Measurements from ENCODE around the gene CRACDL.

CRACDL gene

GRCh38 chr2:98775146-98775986 is 160.7 kb downstream of the CRACDL start:
- DNase-seq (ENCODE audit: low spot score) = no peak
- H3K4me3 ChIP-seq = peak overlapping the region; percentile 32
- TF ChIP-seq CTCF (IDR thresholded peaks at IDR 0.05) = no peak
- H3K27ac ChIP-seq = peak overlapping the region in 1 of 2 donors; percentile 18

GRCh38 chr2:98773907-98774306 is 162.1 kb downstream of the CRACDL start:
- DNase-seq (ENCODE audit: low spot score) = no peak
- TF ChIP-seq CTCF (IDR thresholded peaks at IDR 0.05) = no peak
- Histone ChIP-seq H3K27ac (no peak overlapping the region), H3K4me3 (no peak overlapping the region)

- Histone ChIP-seq H3K4me3 (no peak overlapping the region), H3K27ac (no peak overlapping the region)
- DNase-seq (ENCODE audit: low spot score) = no peak
- no peak for TF ChIP-seq CTCF (IDR thresholded peaks at IDR 0.05)
These were observed 162.9 kb downstream of the CRACDL start for GRCh38 chr2:98773169-98773568.

GRCh38 chr2:98772536-98772935 is 163.5 kb downstream of the CRACDL start:
- DNase-seq (ENCODE audit: low spot score) = no peak
- TF ChIP-seq CTCF (IDR thresholded peaks at IDR 0.05) = no peak
- no peak overlapping the region for H3K4me3 ChIP-seq
- peak overlapping the region in 1 of 2 donors; percentile 43 for H3K27ac ChIP-seq

GRCh38 chr2:98771721-98772524 is 164.1 kb downstream of the CRACDL start:
- peak overlapping the region in 1 of 2 donors; percentile 43 for H3K27ac ChIP-seq
- TF ChIP-seq CTCF (IDR thresholded peaks at IDR 0.05) = no peak
- no peak for DNase-seq (ENCODE audit: low spot score)
- H3K4me3 ChIP-seq = peak overlapping the region; percentile 30

GRCh38 chr2:98771264-98771663 is 164.8 kb downstream of the CRACDL start:
- DNase-seq (ENCODE audit: low spot score) = no peak
- Histone ChIP-seq H3K27ac (peak overlapping the region in 1 of 2 donors; percentile 43), H3K4me3 (no peak overlapping the region)
- TF ChIP-seq CTCF (IDR thresholded peaks at IDR 0.05) = no peak

Data from coronary artery (tissue), 2 donors.